DLD1 (cell line): ENCODE data around the gene WDR36.

Experiments
- in situ Hi-C: cut with HindIII; loops from 2 replicates; pipeline ENCODE4 v1.10.0; 2017; ENCODE audit warnings: low sequenced_read_pairs

WDR36 gene

GRCh38 chr5:111099058-111099778 lies 7.1 kb downstream of the WDR36 start:
- in situ Hi-C loops, result no loop called here

GRCh38 chr5:111106320-111106948 lies 14.3 kb downstream of the WDR36 start:
- in situ Hi-C loops, result no loop called here

- in situ Hi-C loops, result no loop called here
These were observed 15.2 kb downstream of the WDR36 start for GRCh38 chr5:111107371-111107770.

GRCh38 chr5:111111956-111112355 lies 19.8 kb downstream of the WDR36 start:
- in situ Hi-C loops, result no loop called here

GRCh38 chr5:111113678-111114077 lies 21.5 kb downstream of the WDR36 start:
- in situ Hi-C loops, result no loop called here

- in situ Hi-C loops, result no loop called here
These were observed 23.1 kb downstream of the WDR36 start for GRCh38 chr5:111115229-111115628.

GRCh38 chr5:111116550-111116949 lies 24.4 kb downstream of the WDR36 start:
- in situ Hi-C loops, result no loop called here

- in situ Hi-C loops, result no loop called here
These were observed 25.0 kb downstream of the WDR36 start for GRCh38 chr5:111117136-111117535.

GRCh38 chr5:111119221-111119620 lies 27.1 kb downstream of the WDR36 start:
- in situ Hi-C loops, result no loop called here

- in situ Hi-C loops, result no loop called here
These were observed 27.7 kb downstream of the WDR36 start for GRCh38 chr5:111119856-111120255.

GRCh38 chr5:111120911-111121310 lies 28.8 kb downstream of the WDR36 start:
- in situ Hi-C loops, result no loop called here

- in situ Hi-C loops, result no loop called here
These were observed 29.8 kb downstream of the WDR36 start for GRCh38 chr5:111121926-111122325.

- in situ Hi-C loops, result no loop called here
These were observed 30.2 kb downstream of the WDR36 start for GRCh38 chr5:111122398-111122797.

- in situ Hi-C loops, result no loop called here
These were observed 32.6 kb downstream of the WDR36 start for GRCh38 chr5:111124793-111125192.

- in situ Hi-C loops, result no loop called here
These were observed 34.7 kb downstream of the WDR36 start for GRCh38 chr5:111126896-111127295.

- in situ Hi-C loops, result no loop called here
These were observed 35.5 kb downstream of the WDR36 start for GRCh38 chr5:111127453-111128195.

- in situ Hi-C loops, result no loop called here
These were observed 37.8 kb downstream of the WDR36 start for GRCh38 chr5:111129938-111130337.

GRCh38 chr5:111131356-111131755 lies 39.2 kb downstream of the WDR36 start:
- in situ Hi-C loops, result no loop called here

GRCh38 chr5:111132076-111132475 lies 39.9 kb downstream of the WDR36 start:
- in situ Hi-C loops, result no loop called here

GRCh38 chr5:111132731-111133435 lies 40.7 kb downstream of the WDR36 start:
- in situ Hi-C loops, result no loop called here

- in situ Hi-C loops, result no loop called here
These were observed 41.2 kb downstream of the WDR36 start for GRCh38 chr5:111133436-111133751.
